Smooth muscle cell of the brain vasculature (primary cell): ENCODE measurements around the gene SLC35G3.
A peak's percentile ranks its signal among the peaks of the same experiment; 100 is the strongest.
"Not testable (repeated sequence)": the region's sequence is repeated elsewhere in the genome, so short reads cannot be mapped to it uniquely, and the experiment has no call there.

Experiments
- DNase-seq: peaks from one replicate; pipeline ENCODE4 v3.0.0-alpha.2; 2012; ENCODE audit warnings: low read depth, low spot score

Gene SLC35G3

GRCh38 chr17:35210741-35211140 is 16.5 kb upstream of the SLC35G3 start:
- no peak for DNase-seq

- DNase-seq = not testable (repeated sequence)
Observed at GRCh38 chr17:35202582-35202981, 8.4 kb upstream of the SLC35G3 start.

GRCh38 chr17:35195062-35195461 is 869 bp upstream of the SLC35G3 start:
- not testable (repeated sequence) for DNase-seq

GRCh38 chr17:35192708-35193107 is 1.5 kb downstream of the SLC35G3 start:
- no peak for DNase-seq

- no peak for DNase-seq
Observed at GRCh38 chr17:35191001-35191695, 3.0 kb downstream of the SLC35G3 start.

GRCh38 chr17:35189291-35189690 is 4.9 kb downstream of the SLC35G3 start:
- no peak for DNase-seq

GRCh38 chr17:35188111-35188510 is 6.1 kb downstream of the SLC35G3 start:
- DNase-seq = no peak

- DNase-seq = no peak
Observed at GRCh38 chr17:35187481-35187880, 6.7 kb downstream of the SLC35G3 start.

- DNase-seq = no peak
Observed at GRCh38 chr17:35185849-35186248, 8.3 kb downstream of the SLC35G3 start.

GRCh38 chr17:35184274-35184673 is 9.9 kb downstream of the SLC35G3 start:
- no peak for DNase-seq

- DNase-seq = no peak
Observed at GRCh38 chr17:35183332-35183731, 10.9 kb downstream of the SLC35G3 start.

GRCh38 chr17:35179379-35179778 is 14.8 kb downstream of the SLC35G3 start:
- DNase-seq = not testable (repeated sequence)

- no peak for DNase-seq
Observed at GRCh38 chr17:35176897-35177296, 17.3 kb downstream of the SLC35G3 start.

- DNase-seq = no peak
Observed at GRCh38 chr17:35175638-35176415, 18.4 kb downstream of the SLC35G3 start.

GRCh38 chr17:35174835-35175334 is 19.3 kb downstream of the SLC35G3 start:
- no peak for DNase-seq

GRCh38 chr17:35172321-35172720 is 21.9 kb downstream of the SLC35G3 start:
- not testable (repeated sequence) for DNase-seq

- DNase-seq = no peak
Observed at GRCh38 chr17:35171834-35172233, 22.4 kb downstream of the SLC35G3 start.

GRCh38 chr17:35170968-35171771 is 23.0 kb downstream of the SLC35G3 start:
- peak; percentile 3 for DNase-seq

- DNase-seq = no peak
Observed at GRCh38 chr17:35169835-35170363, 24.3 kb downstream of the SLC35G3 start.

GRCh38 chr17:35167666-35168065 is 26.5 kb downstream of the SLC35G3 start:
- no peak for DNase-seq

- DNase-seq = no peak
Observed at GRCh38 chr17:35167046-35167445, 27.1 kb downstream of the SLC35G3 start.

- no peak for DNase-seq
Observed at GRCh38 chr17:35166526-35166925, 27.7 kb downstream of the SLC35G3 start.
